ENCODE results near the gene DOCK1. TPM values are rescaled to one million over a fixed set of nuclear protein-coding genes. Genes with fewer than 3 reads are reported as not detected.

The DOCK1 gene
- polyA plus RNA-seq, 1 donor, result 29.9 TPM

DNA sequence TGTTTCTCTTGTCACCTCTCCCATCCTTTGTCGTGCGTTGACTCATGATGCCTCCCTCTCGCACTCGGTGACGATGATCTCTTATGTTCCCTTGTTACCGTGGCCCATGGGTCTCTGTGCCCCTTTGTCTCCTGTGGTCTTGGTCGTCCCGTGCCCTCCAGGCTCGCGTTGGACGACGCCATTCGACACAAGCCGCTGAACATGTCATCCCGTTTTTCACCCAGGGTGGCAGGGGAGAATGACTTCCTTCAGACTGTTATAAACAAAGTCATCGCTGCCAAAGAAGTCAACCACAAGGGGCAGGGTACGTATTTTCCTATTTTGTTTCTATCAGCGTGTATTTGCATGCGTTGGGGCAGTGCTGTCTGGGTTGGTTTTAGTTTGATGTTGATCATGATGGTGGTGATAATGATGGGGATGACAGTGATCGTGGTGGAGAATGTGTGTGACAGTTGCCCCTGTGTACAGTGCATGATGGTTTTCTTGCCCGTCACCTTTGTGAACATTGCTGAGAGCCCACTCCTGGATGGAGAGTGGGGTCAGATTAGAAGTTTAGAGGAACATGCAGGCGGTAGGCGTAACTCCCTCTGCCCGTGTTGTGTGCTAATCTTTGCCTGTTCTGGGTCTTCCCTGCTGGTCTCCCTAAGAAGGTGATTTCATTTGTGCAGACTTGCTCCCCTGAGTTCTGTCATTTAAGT, 107.0 kb downstream of the DOCK1 start:
- DNase-seq, result no peak

DNA sequence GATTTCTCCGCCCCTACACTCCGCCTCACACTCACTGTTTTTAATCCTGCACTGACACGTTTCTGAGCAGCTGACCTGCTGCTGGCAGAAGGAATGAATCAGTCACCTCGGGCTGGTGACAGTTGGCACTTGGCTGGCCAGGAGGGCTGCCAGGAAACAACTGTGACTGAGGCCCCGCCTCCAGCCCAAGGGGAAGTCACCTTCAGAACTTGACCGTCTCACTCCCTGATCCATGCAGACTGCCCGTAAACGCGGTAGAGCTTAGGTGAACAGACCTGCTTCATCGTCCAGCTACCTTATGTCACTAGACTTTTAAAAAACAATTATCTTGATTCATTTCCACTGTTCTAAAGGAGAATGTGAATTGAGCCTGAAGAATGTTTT, 107.5 kb downstream of the DOCK1 start:
- DNase-seq, result no peak

DNA sequence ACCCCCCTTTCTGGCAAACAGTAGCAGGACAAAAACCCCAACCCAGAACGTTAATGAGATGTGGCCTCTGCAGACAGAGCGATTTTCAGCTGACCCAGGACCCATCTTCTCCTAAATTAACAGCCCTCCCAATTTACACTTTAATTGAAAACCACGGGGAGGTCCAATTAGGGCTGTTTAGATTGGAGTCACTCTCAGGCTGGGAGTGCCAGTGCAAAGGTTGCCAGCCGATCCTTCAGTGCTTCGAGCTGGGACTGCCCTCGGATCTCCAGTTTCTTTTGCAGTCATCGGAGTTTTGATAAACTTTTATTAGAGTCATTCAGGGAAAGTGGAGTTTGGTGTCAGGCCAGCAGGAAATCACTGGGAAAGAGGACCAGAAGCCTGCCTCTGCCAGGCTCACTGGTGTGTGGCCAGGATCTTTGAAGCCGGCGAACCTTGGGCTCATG, 108.0 kb downstream of the DOCK1 start:
- no peak for DNase-seq

DNA sequence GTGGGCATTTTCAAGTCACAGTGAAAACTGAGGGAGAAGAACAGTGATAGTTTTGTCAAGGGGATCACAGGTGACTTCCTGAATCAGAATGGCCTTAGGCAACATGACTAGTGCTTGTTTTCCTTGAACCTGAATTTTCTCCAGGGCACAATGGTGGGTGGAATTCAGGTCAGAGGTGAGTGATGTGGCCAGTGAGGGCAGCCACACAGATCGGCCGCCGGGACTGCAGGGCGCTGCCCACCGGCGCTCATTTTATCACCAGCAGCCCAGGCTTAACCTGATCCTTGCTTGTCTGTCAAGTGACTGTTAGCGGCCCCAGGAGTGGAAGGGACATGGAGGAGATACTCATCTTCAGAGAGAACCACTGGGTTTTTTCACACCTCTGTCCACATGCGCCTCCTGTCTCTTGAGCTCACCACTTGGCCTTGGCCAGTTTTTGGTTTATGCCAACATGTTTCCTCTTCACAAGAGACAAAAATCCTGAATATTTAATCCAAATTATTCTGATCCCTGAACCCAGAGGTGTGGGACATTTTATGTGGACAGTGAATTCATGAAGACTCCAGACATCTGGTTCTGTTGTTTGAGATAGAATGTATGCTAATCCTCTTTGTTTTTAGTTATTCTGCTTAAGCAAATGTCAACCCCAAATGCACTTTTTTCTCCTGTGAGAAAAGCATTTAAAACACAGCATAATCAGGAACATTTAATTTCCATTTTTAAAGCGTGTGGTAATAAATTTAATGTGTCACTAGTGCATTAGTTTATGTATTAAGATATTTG, 108.7 kb downstream of the DOCK1 start:
- DNase-seq, result no peak

DNA sequence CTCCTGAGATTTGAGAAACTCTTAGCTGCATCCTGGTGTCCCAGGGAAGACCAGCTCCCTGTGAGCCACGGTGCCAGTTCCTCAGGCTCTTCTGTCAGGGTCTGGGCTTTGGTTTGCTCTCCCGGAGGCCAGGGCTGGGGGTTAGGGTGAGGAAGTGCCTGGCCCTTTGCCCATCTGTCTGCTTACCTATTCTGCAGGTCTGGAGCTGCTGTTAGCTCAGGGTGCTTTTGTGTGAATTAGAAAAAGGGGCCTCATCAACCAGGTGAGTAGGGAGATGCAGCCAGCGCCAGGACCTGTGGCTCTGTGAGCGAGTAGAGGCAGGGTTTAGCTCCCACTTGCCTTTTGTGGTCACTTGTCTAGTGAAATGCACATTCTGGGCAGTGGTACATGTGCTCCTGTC, 109.4 kb downstream of the DOCK1 start:
- DNase-seq, result no peak

DNA sequence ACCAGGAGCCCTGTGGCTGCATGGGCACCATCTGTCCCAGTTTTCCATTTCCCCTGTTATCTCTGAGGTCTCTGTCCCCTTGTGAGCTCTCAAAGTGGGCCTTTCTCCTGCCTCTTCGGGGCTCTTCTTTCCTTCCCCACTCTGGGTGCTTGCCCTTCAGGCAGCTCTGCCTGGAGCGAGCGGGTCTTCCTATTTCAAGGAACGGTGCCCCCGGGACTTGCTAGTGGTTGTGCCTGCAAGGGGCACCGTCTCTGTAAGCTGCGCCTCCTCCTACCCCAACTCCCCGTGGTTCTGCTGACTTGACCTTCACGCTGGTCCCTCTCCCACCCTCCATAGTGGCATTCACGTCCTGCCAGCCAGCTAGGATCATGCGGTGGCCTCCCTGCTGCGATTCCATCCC, 110.1 kb downstream of the DOCK1 start:
- no peak for DNase-seq

DNA sequence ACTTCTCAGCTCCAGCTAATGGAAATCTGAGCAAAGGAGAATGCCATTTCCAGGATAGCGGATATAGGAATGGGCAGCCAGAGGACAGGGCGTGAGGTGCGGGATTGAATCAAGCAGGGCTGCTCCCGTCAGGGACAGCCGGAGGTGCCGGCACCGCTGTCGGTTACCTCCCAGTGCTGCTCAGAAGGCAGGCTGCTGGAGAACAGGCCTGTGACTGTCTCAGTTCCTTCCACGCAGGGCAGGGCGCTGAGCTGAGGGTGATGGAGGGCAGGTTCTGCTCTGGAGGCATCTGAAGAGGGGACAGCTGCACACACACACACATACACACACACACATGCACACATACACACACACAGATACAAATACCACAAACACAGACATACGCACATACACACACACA, 111.1 kb downstream of the DOCK1 start:
- no peak for DNase-seq

DNA sequence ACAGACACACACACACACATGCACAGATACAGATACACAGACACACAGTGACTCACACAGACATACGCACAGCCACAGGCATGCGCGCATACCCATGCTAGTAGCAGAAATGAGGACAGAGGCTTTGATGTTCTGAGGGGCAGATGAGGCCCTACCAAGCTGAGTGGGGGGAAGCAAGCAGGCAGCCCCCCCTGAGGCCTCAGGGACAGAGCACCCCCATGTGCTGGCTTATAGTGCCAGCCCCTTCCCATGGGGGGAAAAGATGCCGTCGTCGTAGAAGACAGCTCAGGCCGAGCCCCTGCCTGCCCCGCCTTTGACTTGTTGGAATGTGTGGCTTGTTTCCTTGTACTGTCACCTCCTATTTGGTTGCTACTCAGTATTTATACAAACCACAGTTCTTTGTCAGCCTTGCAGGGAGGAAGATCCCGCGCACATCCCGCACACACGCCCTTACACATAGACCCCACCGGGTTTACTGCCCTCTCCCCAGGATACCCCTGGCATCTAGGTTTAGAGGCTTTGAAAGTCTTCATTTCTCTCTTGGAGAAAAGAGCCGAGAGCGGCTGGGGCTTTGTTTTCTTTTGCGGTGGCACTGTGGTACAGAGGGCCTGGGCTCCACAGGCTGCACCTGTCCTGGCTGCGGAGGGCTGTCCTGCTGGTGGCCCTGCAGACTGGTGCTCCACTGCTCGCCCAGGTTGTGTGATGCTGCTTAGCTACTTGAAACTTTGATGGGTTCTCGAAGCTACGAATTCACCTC, 112.5 kb downstream of the DOCK1 start:
- no peak for DNase-seq

DNA sequence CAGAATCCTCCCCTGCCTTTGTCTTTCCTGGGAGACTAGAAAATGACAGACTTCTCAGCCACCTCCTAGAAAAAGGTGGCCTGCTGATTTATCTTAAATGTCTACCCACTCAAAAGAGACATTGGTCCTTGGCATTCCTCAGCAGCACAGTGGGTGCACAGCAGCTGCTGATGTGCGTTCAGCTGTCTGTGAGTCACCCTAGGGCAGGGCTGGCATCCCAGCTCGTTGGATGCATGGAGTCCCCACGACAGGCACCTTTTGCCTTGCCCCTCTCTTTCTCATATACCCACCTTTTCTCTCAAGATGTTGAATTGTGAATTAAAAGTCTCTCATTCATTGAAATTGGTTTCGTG, 113.0 kb downstream of the DOCK1 start:
- no peak for DNase-seq

DNA sequence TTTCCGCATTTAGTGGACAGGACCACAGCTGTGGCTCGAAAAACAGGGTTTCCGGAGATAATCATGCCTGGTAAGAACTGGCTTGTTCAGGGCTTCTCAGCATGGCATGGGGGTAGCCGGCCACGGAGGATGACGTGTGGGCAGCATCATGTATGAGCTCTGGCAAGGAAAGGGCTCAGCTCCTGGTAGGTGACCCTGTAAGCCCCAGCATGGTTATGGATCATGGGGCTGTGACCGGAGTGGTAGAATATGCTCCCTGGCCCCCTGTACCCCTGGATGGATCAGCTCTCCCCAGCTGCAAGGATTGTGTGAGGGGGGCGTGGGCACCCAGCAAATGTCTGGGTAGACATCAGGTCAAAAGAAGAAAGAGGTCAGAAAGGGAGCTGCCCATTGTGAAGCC, 113.5 kb downstream of the DOCK1 start:
- DNase-seq, result no peak

DNA sequence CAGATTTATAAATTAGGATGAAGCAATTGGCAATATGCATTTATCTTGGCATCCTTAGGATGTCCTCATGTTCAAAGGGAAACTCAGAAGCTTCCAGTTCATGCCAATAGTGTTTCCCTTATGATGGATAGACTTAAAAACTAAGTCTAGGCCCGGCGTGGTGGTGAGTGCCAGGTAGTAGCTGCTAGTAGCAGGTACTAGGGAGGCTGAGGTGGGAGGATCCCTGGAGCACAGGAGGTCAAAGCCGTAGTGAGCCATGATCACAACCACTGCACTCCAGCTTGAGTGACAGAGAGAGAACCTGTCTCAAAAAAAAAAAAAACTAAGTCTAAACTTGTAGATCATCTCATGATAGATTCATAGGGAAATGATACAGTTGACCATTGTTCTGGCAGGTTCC, 115.0 kb downstream of the DOCK1 start:
- no peak for DNase-seq

DNA sequence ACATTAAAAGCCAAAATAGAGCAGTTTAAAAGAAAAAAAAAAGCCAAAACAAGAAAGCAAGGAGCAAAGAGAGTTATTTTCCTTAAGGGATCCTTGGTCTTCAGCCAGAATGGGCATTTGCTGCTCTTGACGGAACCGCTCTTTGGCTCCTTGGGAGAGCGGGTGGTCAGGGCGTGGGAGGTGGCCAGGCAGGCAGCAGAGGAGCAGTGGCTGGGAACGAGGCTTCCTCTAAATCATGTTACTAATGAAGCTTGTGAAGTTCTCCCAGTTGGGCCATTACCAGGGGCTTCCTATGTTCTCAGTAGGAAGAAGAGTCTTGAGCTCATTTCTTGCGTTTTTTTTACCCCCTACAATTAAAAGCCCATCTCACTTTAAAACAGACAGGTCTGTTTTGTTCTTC, 116.6 kb downstream of the DOCK1 start:
- no peak for DNase-seq

DNA sequence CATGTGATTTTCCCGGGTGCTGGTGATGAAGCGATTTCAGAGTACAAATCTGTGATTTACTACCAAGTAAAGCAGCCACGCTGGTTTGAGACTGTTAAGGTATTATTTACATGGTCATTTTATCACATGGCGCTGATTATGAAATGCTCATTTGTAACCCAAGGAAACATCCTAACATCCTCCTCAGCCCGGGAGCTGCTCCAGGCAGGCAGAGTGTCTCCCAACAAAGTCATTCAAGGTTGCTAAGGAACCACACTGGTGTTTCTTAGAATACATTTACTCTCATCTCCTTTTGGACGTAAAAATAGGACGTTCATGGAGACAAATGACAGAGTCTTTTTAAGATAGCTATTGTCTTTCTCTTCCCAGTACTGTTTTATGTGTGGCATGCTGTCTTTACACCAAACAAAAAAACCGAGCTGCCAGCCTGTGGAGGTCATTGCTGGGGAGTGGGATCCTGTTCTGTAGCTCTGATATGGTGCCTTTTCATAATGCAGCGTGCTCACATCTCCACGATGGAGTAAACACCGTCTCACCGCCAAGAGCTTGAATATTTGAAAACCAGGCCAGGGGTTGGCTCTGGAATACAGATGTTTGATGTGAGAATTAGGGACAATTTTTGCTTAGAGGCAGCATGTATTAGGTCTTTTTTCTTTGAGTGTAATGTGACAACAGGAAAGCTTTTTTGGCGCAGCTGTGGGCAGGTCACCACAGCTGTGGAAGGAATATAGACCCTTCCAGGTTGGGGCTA, 119.6 kb downstream of the DOCK1 start:
- DNase-seq, result peak; percentile 63

DNA sequence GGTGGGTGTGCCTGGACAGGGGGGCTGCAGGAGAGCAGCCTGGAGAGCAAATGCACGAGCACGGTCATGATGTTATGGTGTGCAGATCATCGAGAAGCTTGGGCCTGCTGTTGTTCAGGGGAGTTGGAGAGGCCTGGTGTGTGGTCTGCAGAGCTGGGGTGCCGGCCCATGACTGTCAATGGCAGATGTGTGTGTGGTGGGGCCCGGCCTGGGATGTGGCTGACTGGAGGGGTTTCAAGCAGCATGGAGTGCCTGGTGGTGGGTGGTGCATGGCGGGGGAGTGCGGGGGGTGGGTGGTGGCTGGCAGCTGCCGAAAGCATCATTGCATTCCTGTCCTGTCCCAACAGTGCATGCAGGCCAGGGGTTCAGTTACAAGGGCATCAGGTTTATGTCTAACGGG, 122.6 kb downstream of the DOCK1 start:
- DNase-seq, result no peak

DNA sequence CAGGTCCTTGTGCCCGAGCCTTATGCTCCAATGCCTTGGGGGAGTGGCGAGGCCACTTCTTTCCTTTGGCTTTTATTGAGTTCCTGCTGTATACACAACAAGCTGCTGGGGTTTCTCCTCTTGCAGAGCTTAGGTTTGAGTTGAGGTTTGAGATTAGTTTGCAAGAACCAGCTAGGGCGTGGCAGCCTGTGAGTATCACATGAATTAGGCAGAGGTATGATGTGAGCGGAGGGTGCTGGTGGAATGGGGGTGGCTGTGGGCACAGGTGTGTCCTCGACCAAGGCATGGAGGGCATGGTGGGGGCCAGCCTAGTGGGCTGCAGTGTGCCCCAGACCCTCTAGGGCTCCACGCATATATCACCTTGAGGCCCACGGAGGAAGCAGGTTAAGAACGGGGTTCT, 123.3 kb downstream of the DOCK1 start:
- DNase-seq, result no peak

DNA sequence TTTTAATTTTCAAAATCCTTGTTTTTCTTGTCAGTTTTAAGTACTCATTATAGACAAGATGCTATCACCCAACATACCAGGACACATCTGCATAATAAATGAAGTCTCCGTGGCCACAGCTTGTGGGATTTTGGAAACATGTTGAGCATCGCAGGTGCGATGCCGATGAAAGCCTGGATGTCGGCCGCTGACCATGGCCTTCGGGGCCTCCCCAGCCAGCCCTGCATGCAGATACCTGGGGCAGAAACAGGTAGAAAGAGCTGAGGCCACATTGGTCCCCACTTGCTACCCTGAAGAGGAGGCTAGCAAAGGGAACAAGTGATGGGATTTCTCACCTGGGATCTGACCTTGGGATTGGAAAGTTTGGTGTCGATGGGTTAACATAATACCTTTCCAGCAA, 123.8 kb downstream of the DOCK1 start:
- DNase-seq, result no peak

DNA sequence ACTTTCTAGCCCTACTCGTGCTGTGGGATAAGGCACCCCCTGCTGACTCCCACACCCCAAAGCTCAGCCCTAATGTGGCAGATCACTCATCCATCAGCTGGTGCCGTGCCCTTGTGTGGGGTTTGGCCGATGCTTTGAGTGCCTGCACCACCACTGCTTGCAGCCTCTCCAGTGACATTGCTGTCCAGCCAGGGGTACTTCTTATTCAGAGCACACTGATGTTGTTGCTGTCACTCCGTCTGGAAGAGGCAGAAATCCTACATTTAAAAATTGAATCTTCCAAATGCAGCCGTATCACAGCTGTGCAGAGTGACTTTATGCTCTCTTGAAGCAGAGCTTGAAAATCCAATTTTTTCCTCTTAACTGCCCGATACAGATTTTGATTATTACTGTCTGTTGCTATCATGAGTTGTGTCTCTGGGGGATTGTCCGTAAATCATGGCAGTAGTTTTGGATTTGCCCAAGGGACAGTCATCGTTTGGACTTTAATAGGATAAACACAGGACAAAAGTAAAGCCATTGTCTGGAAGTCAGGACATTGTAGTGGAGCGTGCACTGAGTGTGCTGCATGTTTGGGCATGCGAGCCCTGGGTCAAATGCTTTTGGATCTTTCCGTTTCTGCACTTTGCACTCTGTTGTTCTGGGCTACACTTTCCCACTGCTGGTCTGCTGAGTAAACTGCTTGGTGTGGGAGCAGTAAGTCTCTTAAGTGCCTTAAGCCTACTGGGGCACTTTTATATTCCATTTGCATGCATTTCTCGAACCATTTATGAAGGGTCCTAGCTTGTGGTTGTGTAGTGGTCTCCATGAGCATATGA, 128.2 kb downstream of the DOCK1 start:
- no peak for DNase-seq

DNA sequence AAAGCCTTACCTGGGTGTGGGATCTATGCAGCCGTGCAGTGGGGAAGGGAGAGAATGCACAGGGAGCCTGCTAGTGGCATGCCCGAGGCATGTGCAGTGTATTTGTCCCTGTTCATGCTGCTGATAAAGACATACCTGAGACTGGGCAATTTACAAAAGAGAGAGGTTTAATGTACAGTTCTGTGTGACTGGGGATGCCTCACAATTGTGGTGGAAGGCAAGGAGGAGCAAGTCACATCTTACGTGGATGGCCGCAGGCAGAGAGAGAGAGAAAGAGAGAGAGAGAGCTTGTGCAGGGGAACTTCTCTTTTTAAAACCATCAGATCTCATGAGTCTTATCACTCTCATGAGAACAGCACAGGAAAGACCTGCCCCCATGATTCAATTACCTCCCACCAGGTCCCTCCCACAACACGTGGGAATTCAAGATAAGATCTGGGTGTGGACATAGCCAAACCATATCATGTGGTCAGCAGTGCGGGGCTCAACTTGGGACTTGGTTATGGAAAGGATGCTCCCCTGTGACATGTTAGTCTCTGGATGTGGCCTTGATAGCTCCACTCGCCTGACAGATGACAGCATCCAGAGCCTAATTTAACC, 128.9 kb downstream of the DOCK1 start:
- no peak for DNase-seq

DNA sequence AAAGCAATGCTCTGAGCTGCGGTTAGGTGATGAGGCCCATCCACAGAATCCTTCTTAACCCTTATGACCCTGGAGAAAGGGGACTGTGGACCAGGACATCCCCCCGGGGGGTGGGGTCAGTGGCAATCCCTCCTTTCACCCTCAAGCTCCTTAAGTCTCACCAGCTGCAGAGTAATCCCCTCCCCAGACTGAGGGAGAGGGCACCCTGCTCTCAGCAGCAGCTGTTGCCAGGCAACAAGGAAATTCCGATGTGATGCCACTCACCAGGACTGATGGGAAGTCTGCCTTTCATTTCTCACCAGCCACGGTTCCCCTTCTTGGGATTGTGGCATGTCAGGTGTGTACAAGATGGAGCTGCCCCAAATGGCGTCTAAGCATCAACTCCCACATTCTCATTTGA, 129.6 kb downstream of the DOCK1 start:
- DNase-seq, result no peak

DNA sequence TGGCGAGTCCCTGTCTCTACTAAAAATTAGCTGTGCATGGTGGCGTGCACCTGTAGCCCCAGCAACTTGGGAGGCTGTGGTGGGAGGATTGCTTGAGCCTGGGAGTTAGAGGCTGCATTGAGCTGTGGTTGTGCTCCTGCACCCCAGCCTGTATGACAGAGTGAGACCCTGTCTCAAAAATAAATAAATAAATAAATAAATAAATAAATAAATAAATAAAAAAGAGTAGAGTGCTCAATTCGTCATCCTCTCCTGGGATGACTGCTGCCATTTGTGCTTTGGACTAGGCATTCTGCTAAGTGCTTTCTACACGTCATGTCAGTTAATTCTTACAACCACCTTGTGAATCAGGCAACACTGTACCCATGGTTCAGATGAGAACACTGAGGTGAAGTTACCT, 130.6 kb downstream of the DOCK1 start:
- DNase-seq, result no peak

DNA sequence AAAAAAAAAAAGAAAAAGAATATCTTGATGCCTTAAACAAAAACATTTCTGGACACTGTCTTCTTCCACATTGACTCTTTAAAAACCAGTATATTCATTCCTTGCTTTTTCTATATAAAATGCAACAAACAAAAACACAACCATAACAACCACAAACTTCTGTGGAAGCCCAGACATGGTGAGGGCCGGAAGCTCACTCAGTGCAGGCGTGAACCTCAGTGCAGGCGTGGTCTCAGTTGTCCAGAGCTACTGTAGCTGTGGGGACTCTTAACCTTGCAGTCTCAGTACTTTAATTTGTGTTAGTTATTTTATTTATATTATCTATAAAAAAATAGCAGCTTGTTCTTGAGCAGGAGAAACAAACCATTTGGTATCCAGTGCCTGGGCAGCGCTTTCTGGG, 131.8 kb downstream of the DOCK1 start:
- no peak for DNase-seq

DNA sequence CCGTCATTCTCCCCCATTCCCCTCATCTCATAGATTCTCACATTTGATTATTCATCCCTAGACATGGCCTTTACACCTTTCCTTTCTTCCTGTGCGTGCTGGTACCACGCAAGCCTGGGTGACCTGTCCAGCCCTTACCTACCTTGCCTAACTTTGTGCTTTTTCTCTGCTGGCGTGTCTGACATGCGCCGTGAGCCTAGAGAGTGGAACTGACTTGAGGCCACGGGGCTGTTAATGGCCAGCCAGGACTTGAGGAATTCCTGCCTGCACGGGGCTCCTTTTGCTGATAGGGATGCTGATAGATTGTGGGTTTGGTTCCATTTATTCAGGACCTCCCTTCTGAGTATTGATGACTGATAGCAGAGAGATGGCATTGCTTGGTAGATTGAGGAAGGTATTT, 134.2 kb downstream of the DOCK1 start:
- no peak for DNase-seq

Data from hindlimb muscle (tissue), 1 donor.